ENCODE measurements around the gene UBL3.

DNA sequence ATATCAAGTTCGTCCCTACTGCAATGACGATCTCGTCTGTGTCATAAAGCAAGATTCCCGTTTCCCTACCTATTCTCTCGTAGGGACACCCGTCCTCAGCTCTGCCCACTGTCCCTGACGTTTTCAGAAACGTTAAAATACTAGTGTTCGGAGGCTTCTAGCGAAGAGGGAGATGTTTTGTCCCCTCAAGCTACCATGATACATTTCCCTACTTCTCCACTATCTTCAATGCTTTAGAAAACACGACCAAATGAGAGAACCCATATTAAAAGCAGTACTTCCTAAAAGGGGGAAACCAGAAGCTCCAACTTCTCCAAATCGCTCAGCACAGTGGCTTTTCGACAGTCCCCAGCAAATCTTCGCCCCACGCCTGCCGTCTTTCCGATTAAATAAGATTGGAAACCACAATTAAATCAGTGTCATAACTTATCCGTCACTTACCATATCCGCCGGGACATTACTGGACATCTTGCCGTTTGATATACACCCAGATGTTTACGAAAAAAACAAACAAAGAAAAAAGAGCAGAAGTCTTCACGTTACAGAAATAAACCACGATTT, 1.3 kb downstream of the UBL3 start:
- TF ChIP-seq POLR2AphosphoS5 (IDR thresholded peaks at IDR 0.05; ENCODE audit: low read depth, low read length) (no peak), POLR2A (IDR thresholded peaks at IDR 0.05; ENCODE audit: low read depth, low read length) (no peak), TAF1 (IDR thresholded peaks at IDR 0.05; ENCODE audit: borderline replicate concordance, low read depth, low read length) (no peak)
